GM12891 (cell line): ENCODE results near the gene ASAP3.

Experiments
- PAX5 ChIP-seq: IDR thresholded peaks from 2 replicates; pipeline ENCODE4 v1.6.1; 2011; ENCODE audit warnings: low read length, moderate library complexity, mild to moderate bottlenecking; ENCODE audit not compliant: insufficient read depth, severe bottlenecking
- POLR2A ChIP-seq: IDR thresholded peaks from 2 replicates; pipeline ENCODE4 v1.6.1; 2011; ENCODE audit warnings: low read depth, low read length, control low read depth
- POLR2AphosphoS5 ChIP-seq: IDR thresholded peaks from 2 replicates; pipeline ENCODE4 v1.6.1; 2011; ENCODE audit warnings: low read depth, low read length, control low read depth
- POU2F2 ChIP-seq: IDR thresholded peaks from 2 replicates; pipeline ENCODE4 v1.6.1; 2011; ENCODE audit warnings: low read depth, mild to moderate bottlenecking, control low read depth, low read length, moderate library complexity
- SPI1 ChIP-seq: IDR thresholded peaks from 2 replicates; pipeline ENCODE4 v1.6.1; 2011; ENCODE audit warnings: low read depth, low read length, control low read depth
- TAF1 ChIP-seq: IDR thresholded peaks from 2 replicates; pipeline ENCODE4 v1.6.1; 2011; ENCODE audit warnings: low read depth, low read length, control low read depth

DNA sequence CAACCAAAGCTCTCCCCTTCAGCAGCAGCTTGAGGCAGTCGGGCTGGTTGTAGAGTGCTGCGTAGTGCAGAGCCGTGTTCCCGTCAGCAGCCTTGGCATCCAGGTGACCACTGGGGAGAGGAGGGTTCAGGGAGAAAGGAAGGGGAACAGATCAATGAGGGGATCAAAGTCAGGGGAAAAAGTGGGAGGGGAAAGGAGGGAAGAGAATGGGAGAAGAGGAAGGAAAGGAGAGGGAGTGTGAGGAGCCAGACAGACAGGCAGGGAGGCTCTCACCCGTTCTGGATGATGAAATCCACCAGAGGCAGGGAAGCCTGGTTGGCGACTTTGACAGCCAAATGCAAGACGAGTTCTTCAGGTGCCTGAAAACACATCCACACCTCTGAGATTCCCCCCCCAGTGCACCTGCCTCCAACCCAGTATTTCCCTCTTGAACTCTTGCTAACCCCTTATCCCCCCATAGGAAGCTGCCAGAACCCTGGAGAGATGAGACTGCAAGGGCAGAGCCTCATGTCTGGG lies 49.7 kb downstream of the ASAP3 start:
- TF ChIP-seq POLR2AphosphoS5 = no peak
- TF ChIP-seq TAF1 = no peak
- TF ChIP-seq POLR2A = no peak
- no peak for TF ChIP-seq PAX5
- no peak for TF ChIP-seq SPI1
- TF ChIP-seq POU2F2 = no peak
